HL-60 (cell line): ENCODE data around the gene C3.
A peak's percentile ranks its signal among the peaks of the same experiment; 100 is the strongest.

Source experiments
- DNase-seq, 2 experiments: peaks; one replicate each; pipeline ENCODE4 v3.0.0-alpha.2; 2010 to 2020; ENCODE audit warnings: low read depth in 1 of 2, low spot score in 1 of 2
- H3K27ac ChIP-seq: fragments of 250-450 bp; sonication (Bioruptor Pico); replicated peaks from 2 replicates; pipeline ENCODE4 v1.5.1; 2020; ENCODE audit warnings: mild to moderate bottlenecking, moderate library complexity
- H3K27me3 ChIP-seq: fragments of 250-450 bp; sonication (Bioruptor Pico); 2 replicates; pipeline ENCODE4 v1.5.1; 2021; ENCODE audit warnings: mild to moderate bottlenecking, moderate library complexity; ENCODE audit not compliant: insufficient read depth, poor library complexity, severe bottlenecking
- H3K4me3 ChIP-seq: replicated peaks from 2 replicates; pipeline ENCODE4 v1.5.1; 2011; ENCODE audit warnings: mild to moderate bottlenecking, control low read depth, low read length; ENCODE audit not compliant: insufficient read depth
- CTCF ChIP-seq: IDR thresholded peaks from one replicate; pipeline ENCODE4 v1.5.1; 2011; ENCODE audit warnings: low read length, control low read depth, inconsistent platforms; ENCODE audit not compliant: insufficient read depth
- GABPA ChIP-seq: IDR thresholded peaks from 2 replicates; pipeline ENCODE4 v1.6.1; 2012; ENCODE audit warnings: low read depth
- POLR2AphosphoS5 ChIP-seq: IDR thresholded peaks from 2 replicates; pipeline ENCODE4 v1.6.1; 2012; ENCODE audit warnings: low read depth
- REST ChIP-seq: IDR thresholded peaks from 2 replicates; pipeline ENCODE4 v1.6.1; 2012; ENCODE audit warnings: low read depth; ENCODE audit not compliant: insufficient replicate concordance
- SPI1 ChIP-seq: IDR thresholded peaks from 2 replicates; pipeline ENCODE4 v1.6.1; 2012; ENCODE audit warnings: low read depth, mild to moderate bottlenecking, borderline replicate concordance

Gene C3

GRCh38 chr19:6739883-6740588, 19.6 kb upstream of the C3 start:
- H3K4me3 ChIP-seq: peak overlapping the region; percentile 56
- H3K27me3 ChIP-seq: no peaks in the 10 kb centered on the region
- no peak for DNase-seq
- no peak overlapping the region for H3K27ac ChIP-seq
- TF ChIP-seq SPI1 (no peak), GABPA (no peak), CTCF (no peak), POLR2AphosphoS5 (no peak), REST (no peak)

GRCh38 chr19:6739390-6739882, 19.0 kb upstream of the C3 start, which contains the start of gene TRIP10:
Gene TRIP10 (plus strand): TSS chr19:6739680. CDS start chr19:6739762, 82 bp downstream.
- Histone ChIP-seq H3K27ac (no peak within 1 kb of the TSS; the same call in 1 of the 2 replicates), H3K4me3 (peak within 1 kb of the TSS; percentile 56), H3K27me3 (no peaks in the 10 kb centered on the region)
- DNase-seq: peak in 1 of 2 experiments; percentile 58
- TF ChIP-seq REST: no peak
- no peak for TF ChIP-seq GABPA
- TF ChIP-seq POLR2AphosphoS5: no peak
- no peak for TF ChIP-seq SPI1
- TF ChIP-seq CTCF: no peak

GRCh38 chr19:6738787-6739389, 18.4 kb upstream of the C3 start:
- H3K4me3 ChIP-seq: no peak overlapping the region
- TF ChIP-seq REST: no peak
- TF ChIP-seq GABPA: no peak
- TF ChIP-seq SPI1: no peak
- no peak for TF ChIP-seq CTCF
- no peak for TF ChIP-seq POLR2AphosphoS5
- H3K27ac ChIP-seq: no peak overlapping the region; the same call in 1 of the 2 replicates
- DNase-seq: no peak
- no peaks in the 10 kb centered on the region for H3K27me3 ChIP-seq
